Skeletal muscle cell (primary cell): ENCODE measurements around the gene OTULINL.

Experiments used
- DNase-seq: peaks from one replicate; pipeline ENCODE4 v3.0.0-alpha.2; 2010; ENCODE audit warnings: low read depth
- H3K4me3 ChIP-seq: 2 replicates; pipeline ENCODE4 v1.5.1; 2011; ENCODE audit warnings: low read depth, mild to moderate bottlenecking, control low read depth, low read length, moderate library complexity

Gene OTULINL

GRCh38 chr5:14659821-14660607, 78.4 kb downstream of the OTULINL start:
- DNase-seq, result no peak
- no peak overlapping the region for H3K4me3 ChIP-seq

- DNase-seq, result no peak
- no peak overlapping the region for H3K4me3 ChIP-seq
Observed at GRCh38 chr5:14660833-14661232, 79.2 kb downstream of the OTULINL start.
